A673 (cell line): ENCODE measurements around the gene TAX1BP1. TPM values are rescaled to one million over a fixed set of nuclear protein-coding genes. Genes with fewer than 3 reads are reported as not detected.

ENCODE experiments used
- BruUV-seq: library from RNA; stranded (reverse); fragments of 400-500 nt; replicated peaks from 2 replicates; lab custom pipeline; 2021; lab: Mats Ljungman, UMichigan
- CTCF ChIA-PET: fragments of 300-600 bp; sonication (Branson Sonifier 250); formaldehyde crosslinking; loops from one replicate; lab custom pipeline; 2022; ENCODE audit warnings: antibody characterized with exemption; lab: Charles Lee
- POLR2A ChIA-PET: fragments of 300-600 bp; sonication (Branson Sonifier 250); formaldehyde crosslinking; loops from one replicate; lab custom pipeline; 2022; ENCODE audit warnings: antibody characterized with exemption; ENCODE audit not compliant: low non-redundant PET; lab: Charles Lee
- DNase-seq: peaks from one replicate; pipeline ENCODE4 v3.0.0-alpha.2; 2015; ENCODE audit warnings: low spot score
- H3K27ac ChIP-seq: fragments of 200-600 bp; sonication (generic); 2 replicates; pipeline ENCODE4 v1.5.1; 2016; ENCODE audit warnings: mixed run types, low read depth, mild to moderate bottlenecking, mixed read lengths, antibody characterized with exemption, low read length; ENCODE audit not compliant: poor library complexity, severe bottlenecking
- H3K27me3 ChIP-seq: fragments of 200-600 bp; sonication (generic); replicated peaks from 2 replicates; pipeline ENCODE4 v1.6.1; 2017; ENCODE audit warnings: mixed run types, low read depth, mild to moderate bottlenecking, mixed read lengths, antibody characterized with exemption, low read length; ENCODE audit not compliant: insufficient read depth, poor library complexity
- H3K36me3 ChIP-seq: fragments of 200-600 bp; sonication (generic); 2 replicates; pipeline ENCODE4 v1.6.1; 2016; ENCODE audit warnings: mixed run types, mild to moderate bottlenecking, mixed read lengths, antibody characterized with exemption, low read length; ENCODE audit not compliant: insufficient read depth, poor library complexity, severe bottlenecking
- H3K4me1 ChIP-seq: fragments of 200-600 bp; sonication (generic); 2 replicates; pipeline ENCODE4 v1.6.1; 2017; ENCODE audit warnings: mixed run types, mild to moderate bottlenecking, mixed read lengths, antibody characterized with exemption, low read length; ENCODE audit not compliant: insufficient read depth, poor library complexity, severe bottlenecking
- H3K4me3 ChIP-seq: fragments of 200-600 bp; sonication (generic); 2 replicates; pipeline ENCODE4 v1.5.1; 2016; ENCODE audit warnings: low read depth, mixed run types, mild to moderate bottlenecking, mixed read lengths, low read length; ENCODE audit not compliant: poor library complexity, severe bottlenecking
- H3K9me3 ChIP-seq: fragments of 200-600 bp; sonication (generic); 2 replicates; pipeline ENCODE4 v1.6.1; 2016; ENCODE audit warnings: mixed run types, low read depth, mild to moderate bottlenecking, mixed read lengths, antibody characterized with exemption, low read length; ENCODE audit not compliant: poor library complexity, severe bottlenecking
- EZH2 ChIP-seq: fragments of 200-600 bp; sonication (generic); IDR thresholded peaks from 2 replicates; pipeline ENCODE4 v1.6.1; 2017; ENCODE audit warnings: borderline replicate concordance, low read depth, mild to moderate bottlenecking, mixed read lengths, antibody characterized with exemption, low read length; ENCODE audit not compliant: poor library complexity, severe bottlenecking
- intact Hi-C: fragments of 100-400 bp; cut with micrococcal nuclease; formaldehyde crosslinking; loops from one replicate; pipeline ENCODE4 v1.10.0; 2022; ENCODE audit not compliant: unreplicated experiment
- total RNA-seq: library from RNA; stranded (reverse); gene quantifications from 2 replicates; pipeline ENCODE4 v1.2.3, GENCODE V29; 2021
- TF ChIP-seq, protein P1 (sequence below): fragments of 300-800, 200-600 bp; sonication (generic); conservative IDR thresholded peaks from 2 replicates; pipeline ENCODE4 v1.5.1; 2017; ENCODE audit warnings: low read depth, mild to moderate bottlenecking, antibody characterized with exemption, low read length, moderate library complexity, mixed read lengths

Gene TAX1BP1
- total RNA-seq, 1 experiment from 2014 or later: 54.0 TPM

DNA sequence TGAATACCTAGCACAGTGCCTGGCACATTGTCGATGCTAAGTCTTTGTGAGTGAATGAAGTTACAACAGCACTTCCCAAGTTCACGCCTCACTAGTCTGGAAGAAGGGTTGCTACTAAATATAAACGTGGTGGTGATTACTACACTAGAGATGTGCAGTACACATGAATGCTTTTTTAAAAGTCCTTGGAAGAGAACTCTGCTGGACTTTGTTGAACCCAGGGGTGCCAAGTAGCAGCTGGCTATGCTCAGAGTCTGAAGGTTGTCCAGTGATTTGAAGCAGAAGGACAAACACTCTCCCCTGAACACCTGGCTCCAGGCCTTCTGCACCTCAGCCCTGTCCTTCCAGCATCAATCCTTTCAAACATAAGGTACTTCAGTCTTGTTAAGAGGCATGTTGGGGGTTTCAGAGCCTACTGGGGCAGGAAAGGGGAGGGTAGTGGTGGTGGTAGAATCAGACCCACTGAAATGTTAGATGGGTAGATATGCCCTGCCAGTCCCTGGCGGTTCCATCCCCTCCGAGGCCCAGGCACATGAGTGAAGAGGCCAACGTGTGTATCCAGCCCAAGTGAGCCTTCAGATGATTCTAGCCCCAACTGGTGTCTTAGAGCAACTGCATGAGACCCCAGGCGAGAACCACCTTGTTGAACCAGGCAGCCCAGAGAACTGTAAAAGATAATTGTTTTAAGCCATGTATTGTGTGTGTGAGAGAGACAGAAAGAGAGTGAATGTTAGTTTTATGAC is 94.4 kb downstream of the TAX1BP1 start:
- no peaks in the 10 kb centered on the region for H3K9me3 ChIP-seq
- TF ChIP-seq, protein P1, sequence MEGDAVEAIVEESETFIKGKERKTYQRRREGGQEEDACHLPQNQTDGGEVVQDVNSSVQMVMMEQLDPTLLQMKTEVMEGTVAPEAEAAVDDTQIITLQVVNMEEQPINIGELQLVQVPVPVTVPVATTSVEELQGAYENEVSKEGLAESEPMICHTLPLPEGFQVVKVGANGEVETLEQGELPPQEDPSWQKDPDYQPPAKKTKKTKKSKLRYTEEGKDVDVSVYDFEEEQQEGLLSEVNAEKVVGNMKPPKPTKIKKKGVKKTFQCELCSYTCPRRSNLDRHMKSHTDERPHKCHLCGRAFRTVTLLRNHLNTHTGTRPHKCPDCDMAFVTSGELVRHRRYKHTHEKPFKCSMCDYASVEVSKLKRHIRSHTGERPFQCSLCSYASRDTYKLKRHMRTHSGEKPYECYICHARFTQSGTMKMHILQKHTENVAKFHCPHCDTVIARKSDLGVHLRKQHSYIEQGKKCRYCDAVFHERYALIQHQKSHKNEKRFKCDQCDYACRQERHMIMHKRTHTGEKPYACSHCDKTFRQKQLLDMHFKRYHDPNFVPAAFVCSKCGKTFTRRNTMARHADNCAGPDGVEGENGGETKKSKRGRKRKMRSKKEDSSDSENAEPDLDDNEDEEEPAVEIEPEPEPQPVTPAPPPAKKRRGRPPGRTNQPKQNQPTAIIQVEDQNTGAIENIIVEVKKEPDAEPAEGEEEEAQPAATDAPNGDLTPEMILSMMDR: no peak
- TF ChIP-seq EZH2: no peak
- no peaks in the 10 kb centered on the region for H3K27me3 ChIP-seq
- no peak overlapping the region for H3K4me3 ChIP-seq
- no peak for DNase-seq
- no peaks in the 10 kb centered on the region for H3K4me1 ChIP-seq
- no TSS peak for BruUV-seq
- ChIA-PET POLR2A (no interaction called here), CTCF (no interaction called here)
- H3K27ac ChIP-seq: no peak overlapping the region
- intact Hi-C loops: no loop called here
- H3K36me3 ChIP-seq: no peaks in the 10 kb centered on the region

DNA sequence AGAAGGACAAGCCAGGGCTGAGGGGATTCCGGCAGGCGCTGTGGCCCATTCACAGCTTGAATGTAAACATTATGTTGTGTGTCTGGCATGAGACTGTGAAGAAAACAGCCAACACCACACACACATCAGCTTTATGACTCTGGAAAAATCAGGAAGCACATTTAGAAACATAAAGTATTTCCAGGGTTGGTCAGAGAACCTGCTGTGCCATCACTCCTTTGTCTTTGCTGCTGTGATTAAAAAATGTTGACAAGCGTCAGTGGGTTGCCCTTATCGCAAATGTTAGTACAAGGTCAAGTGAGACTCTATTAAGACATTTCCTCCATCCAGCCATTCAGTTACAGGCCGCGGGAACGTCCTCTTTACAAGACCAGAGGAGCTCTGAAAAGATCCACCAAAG is 95.4 kb downstream of the TAX1BP1 start:
- no peaks in the 10 kb centered on the region for H3K9me3 ChIP-seq
- DNase-seq: no peak
- ChIA-PET POLR2A (no interaction called here), CTCF (no interaction called here)
- no TSS peak for BruUV-seq
- H3K4me3 ChIP-seq: no peak overlapping the region
- no peaks in the 10 kb centered on the region for H3K27me3 ChIP-seq
- no peaks in the 10 kb centered on the region for H3K36me3 ChIP-seq
- TF ChIP-seq, protein P1: no peak
- no peak for TF ChIP-seq EZH2
- H3K4me1 ChIP-seq: no peaks in the 10 kb centered on the region
- intact Hi-C loops: no loop called here
- H3K27ac ChIP-seq: no peak overlapping the region

DNA sequence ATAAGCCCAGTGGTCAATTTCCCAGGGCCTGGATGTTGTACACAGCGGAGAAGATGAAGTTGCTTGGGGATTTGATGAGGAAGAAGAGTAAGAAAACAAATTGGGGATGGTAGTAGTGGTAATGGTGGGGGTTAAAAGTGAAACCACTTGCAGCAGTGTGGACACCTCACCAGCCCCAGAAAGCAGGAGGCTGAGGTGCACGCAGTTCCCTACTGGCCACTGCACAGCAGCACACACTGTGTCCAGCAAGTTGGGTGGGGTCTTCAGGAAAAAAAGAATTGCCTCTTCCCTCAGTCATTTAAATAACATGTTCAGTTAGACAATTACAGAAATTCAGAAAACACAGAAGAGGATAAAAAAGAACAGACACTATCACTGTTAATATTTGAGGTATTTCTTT is 96.6 kb downstream of the TAX1BP1 start:
- Histone ChIP-seq H3K9me3 (no peaks in the 10 kb centered on the region), H3K4me1 (no peaks in the 10 kb centered on the region), H3K4me3 (no peak overlapping the region), H3K36me3 (no peaks in the 10 kb centered on the region), H3K27me3 (no peaks in the 10 kb centered on the region), H3K27ac (no peak overlapping the region)
- TF ChIP-seq EZH2: no peak
- TF ChIP-seq, protein P1: no peak
- POLR2A ChIA-PET: no interaction called here
- no peak for DNase-seq
- CTCF ChIA-PET: no interaction called here
- intact Hi-C loops: no loop called here
- no TSS peak for BruUV-seq
